IPS-NIHi7 (cell line): Measurements from ENCODE around the gene AVPR1A.

Experiments
- DNase-seq: peaks from one replicate; pipeline ENCODE4 v3.0.0; 2012; ENCODE audit warnings: mixed read lengths; ENCODE audit errors: extremely low spot score

AVPR1A gene

DNA sequence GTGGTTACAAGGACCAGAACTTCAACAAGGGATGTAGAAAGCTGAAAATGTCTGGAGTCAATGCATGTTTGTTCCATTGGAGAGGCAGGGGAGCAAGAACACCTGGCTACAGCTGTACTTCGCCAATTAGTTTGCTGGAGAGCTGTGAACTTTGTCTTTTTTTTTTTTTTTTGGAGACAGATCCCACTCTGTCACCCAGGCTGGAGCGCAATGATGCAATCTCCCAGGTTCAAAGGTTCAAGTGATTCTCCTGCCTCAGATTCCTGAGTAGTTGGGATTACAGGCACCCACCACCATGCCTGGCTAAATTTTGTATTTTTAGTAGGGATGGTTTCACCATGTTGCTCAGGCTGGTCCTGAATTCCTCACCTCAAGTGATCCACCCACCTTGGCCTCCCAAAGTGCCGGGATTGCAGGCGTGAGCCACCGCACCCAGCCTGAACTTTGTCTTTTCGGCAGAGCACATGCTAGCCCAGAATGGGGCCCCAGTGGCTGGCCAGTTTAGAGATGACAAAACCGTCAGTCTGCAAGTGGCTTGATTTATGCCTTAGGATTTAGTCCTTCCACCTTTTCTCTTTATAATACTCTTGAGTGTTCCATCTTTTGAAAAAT lies 55.5 kb downstream of the AVPR1A start:
- no peak for DNase-seq

DNA sequence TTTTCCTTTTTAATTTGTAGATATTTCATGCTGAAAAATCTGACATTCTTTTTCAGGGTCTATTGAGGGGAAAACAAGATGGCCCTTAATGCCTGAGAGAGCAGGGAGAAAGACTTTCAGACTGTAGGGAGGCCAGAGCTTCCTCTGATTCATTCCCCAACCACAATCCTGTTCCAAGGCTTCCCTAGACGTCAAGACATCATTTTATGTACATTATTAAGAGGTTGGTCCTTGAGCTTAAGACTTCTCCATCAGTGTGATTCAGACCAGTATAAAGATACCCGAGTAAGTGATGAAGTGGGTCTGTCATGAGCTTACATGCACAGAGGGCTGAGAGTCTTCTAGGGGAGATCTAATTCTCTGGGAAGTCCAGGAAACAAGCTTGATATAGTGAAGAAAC lies 57.3 kb downstream of the AVPR1A start:
- no peak for DNase-seq

DNA sequence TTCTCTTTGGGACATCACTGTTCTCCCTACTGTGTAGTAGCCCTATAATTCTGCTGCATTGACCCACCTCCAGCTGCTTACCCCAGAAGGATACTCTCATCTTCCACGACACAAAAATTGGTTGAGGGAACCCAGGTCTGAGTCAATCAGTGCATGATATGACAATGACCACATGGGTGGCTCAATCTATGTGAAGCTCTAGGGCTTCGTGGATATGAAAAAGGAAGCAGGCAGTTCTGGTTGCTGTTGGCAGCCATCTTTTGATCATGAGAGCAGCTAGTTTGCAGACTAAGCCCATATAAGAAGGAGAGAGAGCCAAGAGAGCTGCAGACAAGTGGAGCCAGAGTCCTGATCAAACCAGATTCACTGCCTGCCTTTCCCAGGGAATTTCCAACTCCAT lies 57.9 kb downstream of the AVPR1A start:
- DNase-seq, result no peak
